GM18526 (cell line): ENCODE measurements around the gene LRRC1.

Source experiments
- POLR2A ChIP-seq: IDR thresholded peaks from 3 replicates; pipeline ENCODE4 v1.6.1; 2011; ENCODE audit not compliant: insufficient read length; ENCODE audit errors: extremely low read depth

LRRC1 gene

DNA sequence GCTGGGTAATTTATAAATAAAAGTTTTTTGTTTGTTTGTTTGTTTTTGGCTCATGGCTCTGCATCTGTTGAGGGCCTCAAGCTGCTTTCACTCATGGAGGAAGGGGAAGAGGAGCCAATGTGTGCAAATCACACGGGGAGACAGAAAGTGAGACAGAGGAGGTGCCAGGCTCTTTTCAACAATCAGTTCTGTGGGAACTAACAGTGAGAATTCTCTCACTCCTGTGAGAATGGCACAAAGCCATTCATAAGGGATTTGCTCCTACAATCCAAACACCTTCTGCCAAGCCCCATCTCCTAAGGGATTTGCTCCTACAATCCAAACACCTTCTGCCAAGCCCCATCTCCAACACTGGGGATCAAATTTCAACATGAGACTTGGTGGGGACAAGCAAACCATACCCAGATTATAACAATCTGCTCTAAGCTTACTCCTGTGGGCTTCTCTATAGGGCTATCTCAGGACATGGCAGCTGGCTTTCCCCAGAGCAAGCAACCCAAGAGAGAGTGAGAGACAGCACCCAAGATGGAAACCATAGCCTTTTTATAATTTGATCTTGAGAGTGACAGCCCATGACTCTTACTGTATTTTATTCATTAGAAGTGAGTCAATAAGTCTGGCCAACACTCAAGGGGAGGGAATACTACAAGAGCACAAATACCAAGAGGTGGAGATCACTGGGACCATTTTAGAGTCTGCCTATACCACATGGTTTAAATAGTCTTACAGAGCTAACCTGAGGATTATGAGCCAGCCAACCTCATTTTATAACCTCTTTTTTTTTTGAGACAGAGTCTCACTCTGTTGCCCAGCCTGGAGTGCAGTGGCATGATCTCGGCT, 22.8 kb upstream of the LRRC1 start:
- TF ChIP-seq POLR2A = no peak

DNA sequence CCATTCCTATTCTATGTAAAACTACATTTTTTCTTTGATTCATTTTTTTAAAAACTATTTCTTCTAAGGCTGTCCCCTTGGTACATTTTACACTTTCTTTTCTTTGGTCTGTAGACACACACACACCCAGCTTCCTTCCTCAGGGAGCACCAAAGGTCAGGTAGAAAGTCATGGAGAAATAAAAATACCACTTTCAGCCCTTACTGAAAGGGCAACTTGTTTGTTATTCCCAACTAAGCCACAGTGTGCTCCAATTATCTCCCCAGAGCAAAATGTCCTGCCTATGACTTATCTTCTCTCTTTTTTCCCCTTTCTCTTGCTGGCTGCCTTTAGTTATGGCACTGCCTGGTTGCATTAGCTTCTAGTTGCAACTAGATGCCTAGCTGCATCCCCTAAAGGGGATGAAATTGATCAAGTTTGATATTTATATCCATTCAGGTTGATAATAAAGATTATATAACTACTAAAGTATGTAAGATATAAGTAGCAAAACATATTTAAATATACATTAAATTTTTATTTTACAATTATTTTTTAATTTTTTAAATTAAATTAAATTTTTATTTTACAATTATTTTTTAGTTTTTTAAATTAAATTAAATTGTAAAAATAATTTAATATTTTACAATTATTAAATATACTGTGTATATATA, 21.6 kb upstream of the LRRC1 start:
- TF ChIP-seq POLR2A = no peak

DNA sequence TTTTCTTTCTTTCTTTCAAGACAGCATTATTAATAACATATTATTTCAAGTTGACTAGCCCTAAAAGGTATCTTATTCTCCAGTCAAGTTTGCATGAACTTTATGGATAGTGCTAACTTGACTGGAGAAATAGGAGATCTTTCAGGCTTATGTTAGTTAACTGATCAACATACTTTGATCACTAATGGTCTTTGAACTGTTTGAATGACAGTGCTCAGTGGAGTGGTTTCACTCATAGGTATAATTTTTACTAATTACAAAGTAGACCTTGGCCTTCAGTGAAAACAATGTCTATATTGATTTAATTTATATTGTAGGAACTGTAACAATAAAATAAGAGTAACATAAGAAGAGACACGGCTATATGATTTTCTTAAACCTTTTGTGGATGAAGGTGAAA, 8.0 kb upstream of the LRRC1 start:
- TF ChIP-seq POLR2A = no peak

DNA sequence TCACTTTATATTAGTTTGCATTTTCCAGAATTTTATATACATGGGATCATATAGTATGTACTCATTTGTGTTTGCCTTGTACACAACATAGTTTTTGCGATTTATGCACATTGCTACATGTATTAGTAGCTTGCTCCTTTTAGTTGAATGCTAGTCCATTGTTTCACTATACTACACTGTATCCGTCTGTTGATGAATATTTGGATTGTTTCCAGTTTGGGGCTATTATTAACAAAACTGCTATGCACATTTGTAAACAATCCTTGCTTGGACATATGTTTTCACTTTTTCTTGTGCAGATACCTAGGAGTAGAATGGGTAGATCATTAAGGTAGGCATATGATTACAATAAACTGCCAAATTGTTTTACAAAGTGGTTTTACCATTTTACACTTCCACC, 3.9 kb upstream of the LRRC1 start:
- TF ChIP-seq POLR2A = no peak

DNA sequence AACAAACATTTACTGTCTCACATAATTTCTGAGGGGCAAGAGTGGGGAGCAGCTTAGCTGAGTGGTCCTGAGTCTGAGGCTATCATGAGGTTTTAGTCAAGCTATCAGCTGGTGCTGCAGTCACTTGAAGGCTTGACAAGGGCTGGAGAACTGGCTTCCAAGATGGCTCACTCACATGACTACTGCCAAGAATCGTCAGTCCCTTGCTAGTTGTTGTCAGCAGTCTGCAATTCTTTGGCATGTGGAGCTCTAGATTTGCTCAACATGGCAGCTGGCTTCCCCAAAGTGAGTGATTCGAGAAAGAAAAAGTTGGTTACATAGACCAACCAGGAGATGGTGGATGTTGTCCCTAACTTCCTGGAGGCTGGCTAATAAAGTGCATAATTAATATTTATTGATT, 2.8 kb upstream of the LRRC1 start:
- no peak for TF ChIP-seq POLR2A

DNA sequence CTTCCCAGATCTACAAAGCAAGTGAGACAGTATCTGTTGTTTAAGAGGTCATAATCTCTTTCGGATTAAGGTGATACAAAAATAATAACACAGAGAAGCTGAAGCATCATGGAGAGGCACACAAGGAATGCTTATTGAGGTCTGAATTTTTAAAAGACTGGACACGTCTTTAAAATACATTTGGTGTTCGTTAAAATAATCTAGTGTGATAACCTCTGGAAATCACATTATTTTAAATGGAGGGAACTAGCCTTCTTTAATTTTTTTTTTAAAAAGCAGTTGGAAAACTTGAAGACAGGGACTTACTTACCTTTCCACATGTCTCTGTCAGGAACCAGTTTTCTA, 1.9 kb upstream of the LRRC1 start:
- no peak for TF ChIP-seq POLR2A

DNA sequence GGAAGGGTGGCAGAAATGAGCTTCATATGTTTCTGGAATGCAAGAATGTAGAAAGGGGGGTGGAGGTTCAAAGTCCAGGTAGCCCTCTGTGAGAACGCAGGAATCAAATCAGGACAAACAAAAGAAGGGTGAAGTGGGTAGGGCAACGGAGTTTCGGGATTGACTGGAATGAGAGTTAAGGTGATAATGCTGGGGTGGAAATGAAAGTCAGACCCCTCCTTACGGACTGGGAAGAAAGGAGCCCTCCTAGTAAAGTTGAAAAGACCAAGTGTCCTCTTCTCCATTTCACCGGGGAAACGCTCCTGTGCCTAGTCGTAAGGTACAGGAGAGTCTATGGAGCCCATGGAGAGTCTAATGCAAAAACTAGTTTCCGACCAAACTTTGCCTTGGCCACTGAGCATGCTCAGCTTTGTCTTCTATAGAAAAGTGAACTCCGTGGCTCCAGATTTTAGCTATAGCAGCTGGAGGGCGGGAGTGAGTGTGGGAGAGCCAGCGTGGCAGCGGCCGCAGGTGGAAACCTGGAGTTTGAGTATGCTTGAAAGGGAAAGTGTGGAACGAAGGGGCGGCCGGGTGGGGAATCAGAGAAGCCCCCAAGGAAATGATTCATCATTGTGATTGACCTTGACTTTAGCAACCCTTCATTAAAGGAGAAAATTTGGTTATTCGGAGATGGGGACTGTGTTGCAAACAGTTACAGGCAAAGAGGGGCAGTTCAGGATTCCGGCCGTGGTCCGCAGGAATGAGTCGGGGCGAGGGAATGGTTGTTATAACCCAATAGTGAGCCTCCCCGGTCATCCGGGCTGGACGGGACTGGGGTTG, 1.3 kb upstream of the LRRC1 start:
- no peak for TF ChIP-seq POLR2A

DNA sequence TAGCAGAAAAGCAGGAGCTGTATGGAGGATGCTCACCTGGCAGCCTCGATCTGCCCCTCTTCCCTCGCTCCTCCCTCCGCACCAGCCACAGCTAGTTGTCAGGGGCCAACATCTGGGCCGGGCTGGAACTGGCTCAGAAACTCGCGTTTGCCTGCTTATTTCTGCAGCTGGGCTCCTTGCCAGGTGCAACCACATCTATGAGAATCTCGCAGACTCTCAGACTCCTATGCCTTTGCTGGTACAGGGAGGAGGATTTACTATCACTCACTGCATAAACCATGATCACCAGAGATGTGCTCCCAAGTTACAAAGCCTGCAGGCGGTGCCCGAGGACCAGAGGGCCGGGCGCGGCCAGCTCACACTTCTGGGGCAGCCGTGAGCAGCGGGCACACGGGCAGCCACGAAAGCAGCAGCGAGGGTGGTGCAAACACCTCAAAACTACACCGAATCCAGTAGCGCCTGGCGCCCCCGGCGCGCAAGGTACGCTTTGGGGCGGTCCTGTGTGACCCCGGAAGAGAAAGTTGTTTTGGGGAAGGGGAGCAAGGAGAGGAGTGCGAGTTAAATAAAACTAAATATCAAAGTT, 577 bp upstream of the LRRC1 start:
- TF ChIP-seq POLR2A = no peak

DNA sequence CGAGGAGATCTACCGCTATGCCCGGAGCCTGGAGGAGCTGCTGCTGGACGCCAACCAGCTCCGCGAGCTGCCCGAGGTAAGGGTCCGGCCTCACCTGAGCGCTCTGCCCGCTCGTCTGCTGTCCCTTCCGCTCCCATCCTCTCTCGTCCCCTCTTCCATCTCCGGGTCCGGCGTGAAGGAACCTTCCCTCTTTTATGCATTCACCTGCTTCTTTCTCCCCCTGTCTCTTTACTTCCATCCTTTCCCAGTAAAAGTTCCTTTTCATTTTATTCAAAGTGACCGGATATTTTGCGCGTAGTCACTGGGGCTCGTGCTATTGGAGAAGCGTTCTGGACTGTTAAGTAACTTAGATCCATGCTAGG, 516 bp downstream of the LRRC1 start:
- TF ChIP-seq POLR2A = no peak

DNA sequence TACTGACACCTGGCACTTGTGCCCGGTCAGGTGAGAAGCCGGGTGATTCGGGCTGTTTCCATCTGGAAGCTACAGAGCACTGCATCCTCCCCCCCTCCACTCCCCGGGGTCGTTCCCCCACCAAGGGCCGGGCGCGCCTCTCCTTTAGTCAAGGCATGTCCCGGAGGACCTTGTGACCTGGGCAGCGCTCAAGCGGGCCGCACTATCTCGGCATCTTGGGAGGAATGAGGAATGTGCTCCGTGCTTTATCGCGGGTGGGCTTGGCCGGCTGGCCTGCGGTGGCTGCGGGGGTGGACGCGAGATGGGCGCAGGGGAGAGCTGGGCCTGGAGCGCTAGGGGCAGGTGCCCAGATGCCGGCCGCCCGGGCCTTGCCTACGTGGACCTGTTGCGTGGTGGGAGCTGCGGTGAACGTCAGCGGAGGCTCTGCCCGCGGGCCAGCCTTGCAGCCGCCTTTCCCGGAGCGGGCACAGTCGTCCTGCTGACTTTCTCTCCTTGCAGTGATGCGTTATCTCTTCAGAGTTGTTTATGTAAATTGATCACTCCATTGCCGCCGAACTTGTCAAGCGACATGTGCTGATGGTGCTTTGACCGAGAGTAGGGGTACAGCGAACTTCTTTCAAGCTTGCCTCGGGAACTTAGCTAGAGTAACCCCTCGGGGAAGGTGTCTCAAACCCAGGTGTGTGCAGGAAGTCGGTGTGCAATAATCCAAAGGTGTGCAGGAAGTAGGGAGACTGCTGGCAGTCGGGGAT, 1.1 kb downstream of the LRRC1 start:
- TF ChIP-seq POLR2A = no peak

DNA sequence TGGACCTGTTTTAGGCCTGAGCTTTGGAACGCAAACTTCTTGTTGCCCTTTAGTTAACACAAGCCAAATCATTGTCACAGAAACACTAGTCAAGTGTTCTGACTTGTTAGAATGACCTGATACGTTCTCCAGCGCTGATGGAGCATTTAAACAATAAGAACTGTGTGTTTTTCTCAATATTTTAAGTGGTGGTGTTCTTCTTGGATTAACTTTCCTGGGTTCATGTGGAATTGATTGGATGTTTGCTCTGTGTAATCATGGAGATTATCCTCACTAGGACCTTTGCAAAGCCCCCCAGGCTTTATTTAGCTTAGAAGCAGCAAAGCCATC, 1.6 kb downstream of the LRRC1 start:
- no peak for TF ChIP-seq POLR2A

DNA sequence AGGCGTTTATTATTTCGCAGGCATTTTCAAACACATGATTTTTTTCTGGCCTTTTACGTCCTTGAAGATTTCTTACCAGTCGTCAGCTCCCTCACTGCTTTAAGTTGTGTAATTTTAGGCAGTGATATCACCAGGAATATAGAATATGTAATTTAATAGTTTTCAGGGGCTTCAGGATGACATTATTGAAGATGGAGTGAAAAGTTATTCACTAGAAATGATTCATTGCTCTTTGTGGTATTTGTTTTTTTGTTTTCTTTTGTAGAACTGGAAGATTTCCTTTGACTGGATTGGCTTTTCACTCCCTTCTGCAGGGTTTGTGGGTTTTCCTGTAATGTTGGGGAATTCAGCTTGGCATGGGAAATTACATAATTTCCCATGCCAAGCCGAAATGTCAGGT, 2.0 kb downstream of the LRRC1 start:
- no peak for TF ChIP-seq POLR2A

DNA sequence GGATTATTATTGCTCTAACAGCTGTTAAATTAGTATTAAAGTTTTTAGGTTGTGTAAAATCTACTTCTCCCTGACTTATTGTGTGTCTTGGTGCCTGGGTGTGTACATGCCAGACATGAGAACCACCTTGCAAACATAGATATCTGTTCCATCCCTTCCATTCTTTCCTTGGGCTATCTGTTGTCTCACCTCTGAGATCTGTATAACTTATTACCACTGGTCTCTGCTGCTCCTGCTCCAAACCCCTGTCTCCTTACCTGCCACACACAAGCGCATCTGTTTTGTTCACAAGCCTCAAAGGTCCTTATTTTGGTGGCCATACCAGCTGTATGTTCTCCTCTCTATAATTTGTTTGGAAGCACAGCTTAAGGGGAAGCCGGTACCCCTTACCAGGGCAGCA, 2.5 kb downstream of the LRRC1 start:
- no peak for TF ChIP-seq POLR2A

DNA sequence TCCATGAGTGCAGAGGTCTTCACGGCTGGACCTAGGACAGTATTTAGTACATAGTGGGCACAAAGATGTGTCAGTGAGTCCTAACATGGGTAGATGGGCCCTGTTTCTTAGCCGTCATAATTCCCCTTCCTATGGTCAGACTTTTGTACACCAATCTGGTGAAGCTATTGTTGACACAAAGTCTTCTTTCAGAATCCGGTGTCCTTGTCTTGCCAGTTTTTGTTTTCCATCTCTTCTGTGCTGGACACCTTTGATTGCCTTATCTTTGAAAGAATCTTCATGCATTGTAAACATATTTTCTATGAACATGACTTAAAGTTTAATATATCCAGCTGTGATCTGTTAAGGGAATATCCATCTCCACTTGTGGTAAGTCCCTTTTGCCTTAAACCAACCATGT, 4.5 kb downstream of the LRRC1 start:
- no peak for TF ChIP-seq POLR2A

DNA sequence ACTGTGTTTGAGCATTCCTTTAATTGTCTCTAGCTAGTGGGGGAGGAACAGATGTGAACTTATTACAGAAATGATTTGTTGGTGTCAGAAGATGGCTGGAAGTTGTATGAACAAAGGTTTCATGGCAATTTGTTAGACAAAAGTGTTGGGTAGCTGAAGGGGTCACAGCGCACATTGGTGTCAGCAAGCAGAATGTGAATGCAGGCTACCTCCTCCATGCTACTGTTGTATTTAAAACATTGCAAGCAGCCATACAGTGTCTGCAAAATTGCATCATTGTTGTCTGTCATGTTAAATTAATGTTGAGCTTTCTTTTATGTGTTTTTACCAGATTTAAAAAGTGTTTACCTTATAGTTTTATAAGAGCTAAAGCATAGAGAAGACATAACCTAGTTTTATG, 6.2 kb downstream of the LRRC1 start:
- TF ChIP-seq POLR2A = no peak
